HepG2 (cell line): ENCODE results near the gene CARMIL3. TPM values are rescaled to one million over a fixed set of nuclear protein-coding genes. Genes with fewer than 3 reads are reported as not detected.
A peak's percentile ranks its signal among the peaks of the same experiment; 100 is the strongest.

Source experiments
- ATAC-seq: fragments of 200-7000 bp; cut with Tn5 transposase; 3 replicates; pipeline ENCODE4 v1.9.1; 2020; ENCODE audit warnings: mild to moderate bottlenecking, moderate library complexity
- BruUV-seq: library from RNA; stranded (reverse); fragments of 400-500 nt; replicated peaks from 2 replicates; lab custom pipeline; 2021; lab: Mats Ljungman, UMichigan
- CTCF ChIA-PET: fragments of 300-600 bp; formaldehyde crosslinking; extraction: SDS; loops from one replicate; lab custom pipeline; 2021; ENCODE audit warnings: low total read pairs, inconsistent platforms, low intra/inter-chr PET ratio; lab: Yijun Ruan, JAX
- POLR2A ChIA-PET: fragments of 350-600 bp; sonication (Branson Sonifier 250); formaldehyde crosslinking; loops from one replicate; lab custom pipeline; 2020; ENCODE audit warnings: antibody characterized with exemption, inconsistent platforms; lab: Yijun Ruan, JAX
- DNase-seq: peaks from one replicate; pipeline ENCODE4 v3.0.0-alpha.2; 2015; ENCODE audit warnings: low spot score
- FAIRE-seq: peaks from 3 replicates; lab custom pipeline; 2011; peaks lifted over from hg19 to GRCh38; lab: Jason Lieb, UNC
- H2AFZ ChIP-seq: one replicate; pipeline ENCODE4 v1.6.1; 2011; ENCODE audit warnings: low read length, inconsistent platforms
- H3K27ac ChIP-seq: fragments of 300-600 bp; 3 replicates; pipeline ENCODE4 v1.8.0; 2011; ENCODE audit warnings: mixed run types, mild to moderate bottlenecking, mixed read lengths, low read length, inconsistent platforms; ENCODE audit not compliant: insufficient read depth; ENCODE audit errors: extremely low read length
- H3K27me3 ChIP-seq, 2 experiments: fragments of 200-600 bp in 1 of 2; 2 replicates in 1 of 2; 3 replicates in 1 of 2; pipeline versions ENCODE4 v1.6.0 to v1.8.0; 2011; ENCODE audit warnings: low read length in 2 of 2, mild to moderate bottlenecking in 2 of 2, moderate library complexity in 2 of 2, inconsistent platforms in 1 of 2; ENCODE audit not compliant: insufficient read depth in 2 of 2, control insufficient read depth in 1 of 2
- H3K36me3 ChIP-seq, 2 experiments: fragments of 200-600 bp in 1 of 2; replicated peaks in 1 of 2; 2 replicates in 1 of 2; 3 replicates in 1 of 2; pipeline versions ENCODE4 v1.5.1 to v1.8.0; 2011; ENCODE audit warnings: low read length in 2 of 2, inconsistent platforms in 1 of 2; ENCODE audit not compliant: insufficient read depth in 2 of 2, control insufficient read depth in 1 of 2
- H3K4me1 ChIP-seq: 2 replicates; pipeline ENCODE4 v1.5.1; 2012; ENCODE audit warnings: low read length, inconsistent platforms; ENCODE audit not compliant: insufficient read depth
- H3K4me2 ChIP-seq: 2 replicates; pipeline ENCODE4 v1.6.0; 2011; ENCODE audit warnings: low read depth, low read length, inconsistent platforms
- H3K4me3 ChIP-seq, 3 experiments: fragments of 200-600 bp in 1 of 3; sonication (generic), shearing (Covaris generic) in 1 of 3; replicated peaks in 1 of 3; 2 replicates each; pipeline ENCODE4 v1.5.1; 2011 to 2016; ENCODE audit warnings: low read length in 3 of 3, inconsistent platforms in 2 of 3, low read depth in 2 of 3, mild to moderate bottlenecking in 2 of 3, control low read depth in 1 of 3, mixed read lengths in 1 of 3; ENCODE audit not compliant: insufficient read depth in 1 of 3
- H3K79me2 ChIP-seq: one replicate; pipeline ENCODE4 v1.6.1; 2011; ENCODE audit warnings: low read length, inconsistent platforms; ENCODE audit not compliant: insufficient read depth
- H3K9ac ChIP-seq: 2 replicates; pipeline ENCODE4 v1.6.0; 2011; ENCODE audit warnings: mild to moderate bottlenecking, low read depth, low read length, inconsistent platforms; ENCODE audit not compliant: insufficient read depth
- H3K9me3 ChIP-seq: 2 replicates; pipeline ENCODE4 v1.5.1; 2012; ENCODE audit warnings: mild to moderate bottlenecking, low read length
- H4K20me1 ChIP-seq: 2 replicates; pipeline ENCODE4 v1.6.0; 2011; ENCODE audit warnings: inconsistent platforms, mild to moderate bottlenecking, low read length, moderate library complexity; ENCODE audit not compliant: insufficient read depth
- FOXJ3 ChIP-seq: sonication (generic); formaldehyde crosslinking; IDR thresholded peaks from 2 replicates; pipeline ENCODE4 v1.4.0; 2020; ENCODE audit warnings: missing genetic modification reagents, mild to moderate bottlenecking, borderline replicate concordance
- MED1 ChIP-seq: sonication (generic); formaldehyde crosslinking; IDR thresholded peaks from 2 replicates; pipeline ENCODE4 v1.4.0; 2020; ENCODE audit warnings: missing genetic modification reagents
- NPAS2 ChIP-seq: sonication (generic); formaldehyde crosslinking; IDR thresholded peaks from 2 replicates; pipeline ENCODE4 v1.8.0; 2022; ENCODE audit warnings: mild to moderate bottlenecking, missing genetic modification reagents, borderline replicate concordance
- RFXAP ChIP-seq: sonication (generic); formaldehyde crosslinking; IDR thresholded peaks from 2 replicates; pipeline ENCODE4 v1.4.0; 2020; ENCODE audit warnings: missing genetic modification reagents, borderline replicate concordance
- SP1 ChIP-seq, 2 experiments: fragments of 450-650 bp in 1 of 2; sonication (generic) in 1 of 2; formaldehyde crosslinking in 1 of 2; IDR thresholded peaks; 2 replicates each; pipeline versions ENCODE4 v1.4.0 to v1.6.1; 2016 to 2020; ENCODE audit warnings: missing genetic modification reagents in 1 of 2
- ZBTB8A ChIP-seq: sonication (generic); formaldehyde crosslinking; IDR thresholded peaks from 2 replicates; pipeline ENCODE4 v1.4.0; 2020; ENCODE audit warnings: mild to moderate bottlenecking, low read depth, missing genetic modification reagents, borderline replicate concordance
- ZNF3 ChIP-seq: IDR thresholded peaks from 2 replicates; pipeline ENCODE4 v1.7.0; 2017; ENCODE audit warnings: inconsistent platforms
- ZNF407 ChIP-seq: sonication (generic); formaldehyde crosslinking; IDR thresholded peaks from one replicate; pipeline ENCODE4 v1.5.1; 2020; ENCODE audit warnings: mild to moderate bottlenecking, missing genetic modification reagents; ENCODE audit errors: not compliant biosample characterization
- WGBS: methylation state at CpG from one replicate; pipeline ENCODE4 v1.1.6; 2017; ENCODE audit warnings: low lambda C conversion rate; 5-methylcytosine and 5-hydroxymethylcytosine counted together
- in situ Hi-C: cut with HindIII; loops from 2 replicates; pipeline ENCODE4 v1.10.0; 2017; ENCODE audit warnings: low pct_unique_long_range_greater_than_20kb; ENCODE audit not compliant: extremely low pct_ligation_motif_present
- intact Hi-C: fragments of 100-400 bp; cut with micrococcal nuclease; formaldehyde crosslinking; loops from one replicate; pipeline ENCODE4 v1.10.0; 2022; ENCODE audit not compliant: unreplicated experiment
- polyA plus RNA-seq, 8 experiments: library from polyadenylated mRNA; depleted of rRNA in 3 of 8; stranded (reverse) in 7 of 8; unstranded in 1 of 8; fragments of >200 nt; fragmentation: Illumina TruSeq in 4 of 8; extraction: Trizol in 4 of 8; gene quantifications; 2 replicates each; pipeline versions ENCODE4 v1.2.1 to v1.2.3, GENCODE V29; 2011 to 2016; ENCODE audit warnings: low read depth in 4 of 8, missing spikeins in 1 of 8, mixed read lengths in 1 of 8; ENCODE audit not compliant: insufficient read depth in 1 of 8
- total RNA-seq, 5 experiments: library from RNA; depleted of rRNA; stranded (reverse); fragments of >200 nt; fragmentation: Illumina TruSeq; extraction: Trizol; gene quantifications; 2 replicates each; pipeline ENCODE4 v1.2.3, GENCODE V29; 2016; ENCODE audit warnings: low read depth in 1 of 5

The CARMIL3 gene
- total and polyA plus RNA-seq, 2 of the 13 experiments (the other 11 are each of a cell fraction or from before 2014, with no cell fraction given): 0.27 to 0.55 TPM

- BruUV-seq: no TSS peak
- peak; percentile 94 for TF ChIP-seq ZBTB8A (CRISPR knock-in tag)
- TF ChIP-seq RFXAP (CRISPR knock-in tag): 0 out of 2 replicates have a peak, but pooled peaks have one; percentile 39
- TF ChIP-seq NPAS2 (CRISPR knock-in tag): no peak
- TF ChIP-seq SP1 (IDR thresholded peaks at IDR 0.05): no peak
- no peak for TF ChIP-seq SP1 (CRISPR knock-in tag; IDR thresholded peaks at IDR 0.05)
- peak; percentile 44 for TF ChIP-seq ZNF407 (CRISPR knock-in tag)
- TF ChIP-seq FOXJ3 (CRISPR knock-in tag): peak; percentile 53; the same call in 1 of the 2 replicates
- TF ChIP-seq ZNF3: no peak
- TF ChIP-seq MED1 (CRISPR knock-in tag): 0 out of 2 replicates have a peak, but pooled peaks have one; percentile 23
Measured at GRCh38 chr14:24092505-24093206, 40.8 kb downstream of the CARMIL3 start.

More at GRCh38 chr14:24092505-24093206, 40.8 kb downstream of the CARMIL3 start:
- peaks cover 7 to 8% of the 10 kb centered on the region in 2 experiments for H3K36me3 ChIP-seq
- 0 out of 2 replicates have a peak, but pooled peaks cover 4% of the 10 kb centered on the region for H4K20me1 ChIP-seq
- intact Hi-C loops (loop anchor here (5.0 kb wide), 2 partner anchors 110 to 480 kb away; no protein-coding TSS in a partner anchor), in situ Hi-C loops (loop anchor here (5.0 kb wide), 2 partner anchors 35 to 80 kb away; no protein-coding TSS in a partner anchor)
- ChIA-PET POLR2A (interaction anchor here (1.0 to 14.4 kb wide), 29 partner anchors 8 to 1086 kb away, joined by 3 to 627 read pairs (median 28); partner anchors contain the start of genes ACIN1, C14orf119, CARMIL3 and CHMP4A), CTCF (interaction anchor here (2.7 to 4.2 kb wide), 4 partner anchors 16 to 79 kb away, joined by 10 to 86 read pairs (median 23); no protein-coding TSS in a partner anchor)
- no peak overlapping the region for H3K4me2 ChIP-seq
- no peak for DNase-seq
- ATAC-seq: no peak
- peaks cover 26% of the 10 kb centered on the region for H3K79me2 ChIP-seq
- peaks cover 0 to 6% of the 10 kb centered on the region in 2 experiments; a peak in 1 of 5 replicates for H3K27me3 ChIP-seq
- H3K4me3 ChIP-seq: no peak overlapping the region
- no peak overlapping the region for H2AFZ ChIP-seq
- no peak overlapping the region for H3K27ac ChIP-seq
- no peaks in the 10 kb centered on the region for H3K9me3 ChIP-seq
- no peak for FAIRE-seq
- H3K9ac ChIP-seq: no peak overlapping the region
- peaks cover 67% of the 10 kb centered on the region for H3K4me1 ChIP-seq
- 95% methylated on average over 4 of the region's 4 CpGs for WGBS
